ENCODE data around the gene STMN3.
"Not testable (repeated sequence)": the region's sequence is repeated elsewhere in the genome, so short reads cannot be mapped to it uniquely, and the experiment has no call there.

The STMN3 gene

DNA sequence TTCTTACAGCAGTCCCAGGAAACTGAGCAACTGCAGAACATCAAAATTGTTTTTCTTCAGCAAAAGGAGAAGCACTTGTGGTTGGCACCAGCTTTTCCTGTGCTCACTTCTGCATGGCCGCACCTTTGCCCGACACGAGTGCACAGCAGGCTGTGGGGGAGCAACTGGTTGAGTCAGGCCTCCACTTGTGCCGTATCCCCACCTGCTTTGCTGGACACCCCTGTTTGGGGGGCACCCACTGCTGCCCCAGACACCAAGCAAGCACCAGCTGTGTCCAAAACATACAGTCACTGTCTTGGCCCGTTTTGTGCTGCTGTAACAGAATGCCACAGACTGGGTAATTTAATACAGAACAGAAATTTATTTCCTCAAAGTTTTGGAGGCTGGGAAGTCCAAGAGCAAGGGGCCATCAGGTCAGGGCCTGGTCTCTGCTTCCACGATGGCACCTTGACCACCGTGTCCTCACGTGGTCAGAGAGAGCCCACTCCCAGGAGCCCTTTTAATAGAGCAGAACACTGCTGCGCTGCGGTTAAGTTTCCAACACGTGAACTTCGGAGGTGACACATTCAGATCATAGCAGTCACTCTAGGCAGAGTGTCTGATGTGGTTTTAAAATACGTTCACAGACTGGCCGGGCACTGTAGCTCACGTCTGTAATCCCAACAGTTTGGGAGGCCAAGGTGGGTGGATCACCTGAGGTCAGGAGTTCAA is 17.6 kb downstream of the STMN3 start:
- no peak for DNase-seq (ENCODE audit: low spot score)

DNA sequence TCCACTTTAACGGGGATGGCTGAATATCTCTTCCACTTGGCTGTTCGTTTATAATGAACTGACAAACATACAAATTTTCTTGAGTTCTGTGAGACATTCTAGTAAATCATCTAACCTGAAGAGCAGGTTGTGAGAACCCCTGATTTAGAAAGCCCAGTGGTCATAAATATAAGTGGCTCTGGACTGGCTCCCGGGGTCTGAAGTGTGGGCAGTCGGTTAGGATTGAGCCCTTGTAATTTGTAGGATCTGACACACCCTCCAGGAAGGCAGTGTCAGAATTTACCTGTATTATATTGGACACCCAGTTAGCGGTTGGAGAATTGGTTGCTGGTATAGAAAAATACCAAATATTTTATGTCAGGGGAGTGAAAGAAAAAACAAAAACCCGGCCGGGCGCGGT is 19.5 kb downstream of the STMN3 start:
- no peak for DNase-seq (ENCODE audit: low spot score)

DNA sequence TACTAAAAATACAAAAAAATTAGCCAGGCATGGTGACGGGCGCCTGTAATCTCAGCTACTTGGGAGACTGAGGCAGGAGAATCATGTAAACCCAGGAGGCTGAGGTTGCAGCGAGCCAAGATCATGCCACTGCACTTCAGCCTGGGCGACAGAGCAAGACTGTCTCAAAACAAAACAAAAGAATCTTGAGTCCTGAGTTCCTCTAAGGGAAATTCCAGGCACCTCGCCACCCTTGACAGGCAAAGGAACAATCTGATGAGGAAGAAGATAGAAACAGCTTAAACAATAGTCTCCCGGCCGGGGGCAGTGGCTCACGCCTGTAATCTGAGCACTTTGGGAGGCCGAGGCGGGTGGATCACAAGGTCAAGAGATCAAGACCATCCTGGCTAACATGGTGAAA is 21.8 kb downstream of the STMN3 start:
- not testable (repeated sequence) for DNase-seq (ENCODE audit: low spot score)

DNA sequence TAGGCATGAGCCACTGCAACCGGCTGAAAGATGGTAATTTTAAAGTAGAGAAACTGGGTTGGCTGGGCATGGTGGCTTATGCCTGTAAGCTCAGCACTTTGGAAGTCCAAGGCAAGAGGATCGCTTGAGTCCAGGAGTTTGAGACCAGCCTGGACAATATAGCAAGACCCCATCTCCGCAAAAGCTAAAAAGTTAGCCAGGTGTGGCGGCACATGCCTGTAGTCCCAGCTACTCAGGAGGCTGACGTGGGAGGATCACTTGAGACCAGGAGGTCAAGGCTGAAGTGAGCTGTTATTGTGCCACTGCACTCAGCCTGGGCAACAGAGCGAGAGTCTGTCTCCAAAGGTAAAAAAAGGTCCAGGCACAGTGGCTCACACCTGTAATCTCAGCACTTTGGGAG is 22.3 kb downstream of the STMN3 start:
- DNase-seq (ENCODE audit: low spot score): not testable (repeated sequence)

DNA sequence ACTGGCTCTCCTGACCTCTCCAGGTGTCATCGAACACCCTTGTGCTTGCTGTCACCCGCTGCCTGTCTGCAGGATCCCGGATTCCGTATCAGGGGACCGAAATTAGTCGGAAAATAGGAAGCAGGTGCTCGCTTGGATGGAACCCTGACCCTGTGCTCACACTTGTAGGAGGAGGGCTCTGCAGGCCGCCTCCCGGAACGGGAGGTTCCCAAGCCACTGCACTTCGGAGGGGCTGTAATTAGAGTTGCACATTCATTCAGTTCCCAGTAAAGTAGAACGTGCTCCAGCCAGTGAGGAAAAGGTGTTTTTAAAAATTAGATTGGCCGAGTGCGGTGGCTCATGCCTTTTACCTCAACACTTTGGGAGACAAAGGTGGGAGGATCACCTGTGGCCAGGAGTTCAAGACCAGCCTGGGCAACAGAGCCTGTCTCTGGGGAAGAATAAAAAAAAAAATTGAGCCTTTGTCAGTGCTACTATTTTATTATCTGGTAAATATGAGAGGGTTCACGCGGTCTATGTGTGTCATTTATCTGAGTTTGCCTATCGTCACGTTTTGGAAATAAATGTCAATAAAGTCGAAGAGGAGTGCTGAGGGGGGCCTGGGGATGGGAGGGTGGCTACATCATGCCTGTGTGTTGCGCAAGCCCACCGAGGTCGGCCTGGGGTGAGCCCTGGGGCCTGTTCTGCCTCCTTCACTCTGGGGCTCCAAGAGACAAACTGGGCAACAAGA is 24.8 kb downstream of the STMN3 start:
- peak; percentile 70 for DNase-seq (ENCODE audit: low spot score)

DNA sequence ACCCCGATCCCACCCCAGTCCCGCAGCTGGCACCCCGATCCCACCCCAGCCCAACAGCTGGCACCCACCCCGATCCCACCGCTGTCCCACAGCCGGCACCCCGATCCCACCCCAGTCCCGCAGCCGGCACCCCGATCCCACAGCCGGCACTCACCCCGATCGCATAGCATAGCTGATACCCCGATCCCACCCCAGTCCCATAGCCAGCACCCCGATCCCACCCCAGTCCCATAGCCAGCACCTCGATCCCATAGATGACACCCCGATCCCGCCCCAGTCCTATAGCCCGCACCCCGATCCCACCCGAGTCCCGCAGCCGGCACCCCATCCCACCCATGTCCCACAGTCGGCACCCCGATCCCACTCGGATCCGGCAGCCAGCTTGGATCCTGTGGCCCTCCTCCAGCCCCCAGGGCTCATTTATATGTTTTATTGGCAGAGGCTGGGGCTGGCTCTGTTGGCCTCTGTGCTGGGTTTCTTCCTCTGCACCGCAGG is 25.4 kb downstream of the STMN3 start:
- no peak for DNase-seq (ENCODE audit: low spot score)

DNA sequence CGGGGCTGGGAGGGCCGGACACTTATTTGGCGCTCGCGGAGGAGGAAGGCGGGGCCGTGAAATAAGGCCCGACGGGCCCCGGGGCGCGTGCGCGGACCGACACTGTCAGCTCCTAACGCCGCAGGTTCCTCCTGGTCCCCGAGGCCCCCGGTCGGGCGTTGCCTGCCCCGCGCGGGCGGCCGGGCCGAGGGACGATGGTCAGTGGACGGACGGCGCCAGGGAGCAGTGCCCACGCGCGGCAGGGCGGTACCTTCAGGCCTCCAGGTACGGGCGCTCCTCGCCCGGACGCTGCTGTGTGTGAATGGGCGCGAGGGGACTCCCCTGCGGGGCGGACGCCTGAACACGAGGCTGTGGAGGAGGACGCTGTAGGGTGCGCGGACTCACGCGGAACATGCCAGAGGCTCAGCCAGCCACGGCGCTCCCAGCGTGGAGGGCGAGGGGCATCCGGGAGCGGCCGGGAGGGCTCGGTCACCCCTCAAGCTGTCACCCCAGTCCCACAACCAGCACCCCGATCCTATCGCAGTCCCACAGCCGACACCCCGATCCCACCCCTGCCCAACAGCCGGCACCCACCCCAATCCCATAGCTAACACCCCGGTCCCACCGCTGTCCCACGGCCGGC is 26.0 kb downstream of the STMN3 start:
- peak; percentile 99 for DNase-seq (ENCODE audit: low spot score)

DNA sequence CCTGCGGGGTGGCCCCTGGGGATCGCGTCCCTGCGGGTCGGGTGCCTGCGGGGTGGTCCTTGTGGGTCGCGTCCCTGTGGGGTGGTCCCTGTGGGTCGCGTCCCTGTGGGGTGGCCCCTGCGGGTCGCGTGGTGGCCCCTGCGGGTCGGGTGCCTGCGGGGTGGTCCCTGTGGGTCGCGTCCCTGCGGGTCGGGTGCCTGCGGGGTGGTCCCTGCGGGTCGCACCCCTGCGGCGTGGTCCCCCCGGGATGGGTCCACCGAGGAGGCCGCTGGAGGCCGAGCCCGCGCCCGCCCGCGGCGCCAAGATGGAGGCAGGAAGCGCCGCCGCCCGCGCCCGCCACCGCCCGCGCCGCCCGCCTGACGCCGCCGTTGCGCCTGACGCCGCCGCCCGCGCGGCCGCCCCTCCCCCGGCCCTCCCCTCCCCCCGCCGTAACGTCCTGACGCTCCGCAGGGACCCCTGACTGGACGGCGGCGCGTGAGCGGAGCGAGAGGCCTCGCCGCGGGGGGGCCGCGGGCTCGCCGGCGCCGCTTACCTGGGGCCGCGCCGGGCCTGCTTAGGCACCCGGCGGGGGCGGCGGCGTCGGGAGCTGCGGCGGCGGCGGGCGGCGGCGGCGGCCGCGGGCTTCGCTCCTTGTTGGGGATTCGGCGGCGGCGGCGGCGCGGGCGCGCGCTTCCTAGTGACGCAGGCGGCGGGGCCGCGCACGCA is 26.6 kb downstream of the STMN3 start, which contains the start of gene GMEB2:
Gene GMEB2, minus strand, starts transcription at position 678 of the 705 bp plus-strand sequence. CDS start 7,704 bp downstream, outside the sequence.
- DNase-seq (ENCODE audit: low spot score): peak; percentile 91

DNA sequence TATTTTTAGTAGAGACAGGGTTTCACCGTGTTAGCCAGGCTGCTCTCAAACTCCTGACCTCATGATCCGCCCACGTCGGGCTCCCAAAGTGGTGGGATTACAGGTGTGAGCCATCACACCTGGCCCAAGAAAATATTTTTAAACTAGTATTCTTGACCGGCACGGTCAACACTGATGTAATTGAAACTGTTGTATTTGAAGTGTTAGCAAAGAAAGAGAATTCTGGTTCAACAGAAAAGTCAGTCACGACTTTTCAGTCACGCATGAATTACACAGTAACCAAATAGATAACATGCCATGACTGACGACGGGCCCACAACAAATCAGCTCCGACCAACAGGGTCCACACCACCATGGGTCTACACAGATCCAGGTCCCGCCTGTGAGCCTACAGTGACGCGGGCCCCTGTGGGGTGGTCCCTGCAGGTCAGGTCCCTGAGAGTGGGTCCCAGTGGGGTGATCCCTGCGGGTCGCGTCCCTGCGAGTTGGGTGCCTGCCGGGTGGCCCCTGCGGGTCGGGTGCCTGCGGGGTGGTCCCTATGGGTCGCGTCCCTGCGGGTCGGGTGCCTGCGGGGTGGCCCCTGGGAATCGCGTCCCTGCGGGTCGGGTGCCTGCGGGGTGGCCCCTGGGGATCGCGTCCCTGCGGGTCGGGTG is 27.3 kb downstream of the STMN3 start:
- DNase-seq (ENCODE audit: low spot score): peak; percentile 38

DNA sequence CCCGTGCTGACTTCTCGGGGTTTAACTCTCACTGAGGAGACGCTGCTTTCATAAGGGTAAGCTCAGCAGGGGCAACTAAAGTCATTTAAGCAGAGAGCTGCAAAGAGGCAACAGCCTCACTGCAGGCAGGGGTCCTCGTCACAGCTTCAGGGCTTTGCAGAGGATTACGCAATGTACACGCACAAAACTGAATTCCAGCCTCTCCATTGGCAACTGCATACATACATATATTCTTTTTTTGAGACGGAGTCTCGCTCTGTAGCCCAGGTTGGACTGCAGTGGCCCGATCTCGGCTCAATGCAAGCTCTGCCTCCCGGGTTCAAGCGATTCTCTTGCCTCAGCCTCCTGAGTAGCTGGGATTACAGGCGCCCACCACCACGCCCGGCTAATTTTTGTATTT is 28.7 kb downstream of the STMN3 start:
- DNase-seq (ENCODE audit: low spot score): no peak

DNA sequence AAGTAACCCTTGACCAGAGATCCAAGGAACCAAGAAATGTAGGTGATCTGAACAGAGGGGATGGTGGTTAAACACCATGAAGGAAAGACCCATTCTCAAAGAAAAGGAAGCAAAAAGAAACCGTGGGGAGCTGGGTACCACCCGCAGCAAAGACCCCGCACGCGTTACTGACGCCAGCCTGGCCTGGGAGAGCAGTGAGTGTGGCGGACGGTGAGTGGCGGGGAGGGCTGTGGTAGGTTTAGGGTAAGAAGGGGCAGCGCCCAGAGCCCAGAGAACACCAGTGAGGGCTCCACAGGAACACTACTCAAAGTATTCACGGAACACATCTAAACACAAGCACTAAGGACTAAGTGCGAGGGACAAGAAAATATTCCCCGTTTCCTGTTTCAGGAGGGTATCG is 30.5 kb downstream of the STMN3 start:
- no peak for DNase-seq (ENCODE audit: low spot score)

DNA sequence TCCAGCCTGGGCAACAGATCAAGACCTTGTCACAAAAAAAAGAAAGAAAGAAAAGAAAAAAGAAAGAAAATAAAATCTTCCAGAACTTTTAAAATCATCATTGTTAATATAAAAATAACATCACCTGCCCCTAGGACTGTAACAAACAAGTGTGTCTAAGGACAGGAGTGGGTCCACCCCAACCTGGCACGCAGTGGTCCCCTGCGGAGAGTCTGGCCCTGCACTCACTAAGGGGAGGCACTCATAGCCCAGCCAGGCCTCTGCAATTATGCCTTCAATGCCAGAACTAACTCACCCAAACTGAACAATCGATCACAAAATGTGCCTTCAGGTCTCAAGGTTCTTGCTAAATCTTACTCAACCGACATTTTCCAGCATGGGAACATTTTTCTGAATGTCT is 31.1 kb downstream of the STMN3 start:
- no peak for DNase-seq (ENCODE audit: low spot score)

DNA sequence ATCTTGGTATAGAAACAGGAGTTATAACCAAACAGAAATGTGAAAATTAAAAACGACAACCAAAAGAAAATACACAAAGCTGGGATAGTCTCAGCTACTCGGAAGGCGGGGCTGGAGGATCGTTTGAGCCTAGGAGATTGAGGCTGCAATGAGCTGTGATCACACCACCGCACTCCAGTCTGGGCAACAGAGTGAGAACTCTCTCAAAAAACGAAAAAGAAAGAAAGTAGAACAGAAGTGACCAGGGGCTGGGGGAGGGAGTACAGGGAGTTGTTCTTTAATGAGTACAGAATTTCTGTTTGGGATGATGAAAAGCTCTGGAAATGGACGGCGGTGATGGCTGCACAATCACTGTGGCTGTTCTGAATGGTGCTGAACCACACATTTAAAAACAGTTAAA is 32.2 kb downstream of the STMN3 start:
- no peak for DNase-seq (ENCODE audit: low spot score)

DNA sequence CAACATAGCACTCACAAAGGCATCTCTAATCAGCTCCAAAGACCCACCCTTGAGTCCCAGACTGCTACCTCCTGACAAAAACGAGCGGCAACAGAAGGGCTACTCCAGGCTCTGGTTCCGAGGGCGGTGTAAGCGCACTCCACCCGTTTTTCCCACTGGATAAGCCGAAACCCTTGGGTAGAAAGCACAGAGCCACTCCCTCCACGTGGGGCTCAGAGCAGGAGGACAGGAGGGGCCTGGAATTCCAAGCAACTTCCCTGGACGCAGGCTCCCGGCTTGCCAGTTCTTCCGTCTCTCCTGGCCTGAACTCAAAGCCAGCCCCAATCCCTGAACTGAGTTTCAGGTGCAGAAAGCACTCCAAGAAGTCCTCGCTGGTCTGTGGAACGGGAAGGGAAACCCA is 33.7 kb downstream of the STMN3 start:
- DNase-seq (ENCODE audit: low spot score): no peak

DNA sequence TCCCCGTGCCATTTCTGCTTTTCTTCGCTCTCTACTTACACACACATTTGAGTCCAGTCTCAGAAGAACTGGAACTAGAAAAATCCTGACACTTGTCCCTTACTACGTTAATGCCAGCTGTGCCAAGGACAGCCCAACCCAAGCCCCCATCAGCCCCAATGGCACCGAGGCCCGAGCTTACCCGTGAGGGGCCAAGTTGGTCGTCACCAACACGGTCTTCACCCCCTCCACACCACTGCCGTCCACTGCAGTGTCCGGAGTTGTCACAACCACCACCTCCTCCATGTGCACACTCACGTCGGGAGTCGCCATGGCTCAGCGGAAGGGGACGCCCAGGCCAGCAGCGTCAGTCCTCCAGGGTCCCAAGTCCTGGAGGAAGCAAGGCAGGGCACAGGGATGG is 34.1 kb downstream of the STMN3 start:
- no peak for DNase-seq (ENCODE audit: low spot score)

DNA sequence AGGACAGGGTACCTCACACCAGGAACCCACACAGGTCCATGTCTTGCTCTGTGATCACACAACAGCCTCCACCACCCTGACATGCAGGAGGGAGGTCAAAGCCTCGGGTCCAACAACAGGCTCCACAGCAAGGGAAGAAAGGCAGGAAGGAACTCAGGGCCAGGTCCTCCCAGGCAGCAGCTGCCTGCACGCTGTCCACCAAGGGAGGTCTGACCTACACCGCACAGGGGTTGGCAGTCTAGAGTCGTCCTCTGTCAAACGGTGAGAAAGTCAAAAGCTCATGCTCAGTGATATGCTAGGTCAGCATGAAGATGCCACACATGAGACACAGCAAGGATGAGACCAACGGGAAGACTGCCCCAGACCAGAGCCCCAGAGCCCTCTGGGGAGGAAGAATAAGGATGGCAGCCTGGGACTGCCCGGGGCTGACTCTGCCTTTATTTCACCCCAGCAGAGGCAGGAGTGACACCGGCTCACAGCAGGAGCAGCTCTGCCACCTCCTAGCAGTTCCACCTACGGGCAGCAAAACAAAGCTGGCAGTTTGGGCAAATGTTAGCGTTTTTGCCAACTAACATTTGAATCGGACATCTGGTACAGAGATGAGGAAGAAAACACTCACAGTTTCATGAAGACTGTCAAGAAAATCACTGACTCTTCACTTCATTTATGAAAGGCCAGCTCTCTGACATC is 34.8 kb downstream of the STMN3 start:
- DNase-seq (ENCODE audit: low spot score): no peak

DNA sequence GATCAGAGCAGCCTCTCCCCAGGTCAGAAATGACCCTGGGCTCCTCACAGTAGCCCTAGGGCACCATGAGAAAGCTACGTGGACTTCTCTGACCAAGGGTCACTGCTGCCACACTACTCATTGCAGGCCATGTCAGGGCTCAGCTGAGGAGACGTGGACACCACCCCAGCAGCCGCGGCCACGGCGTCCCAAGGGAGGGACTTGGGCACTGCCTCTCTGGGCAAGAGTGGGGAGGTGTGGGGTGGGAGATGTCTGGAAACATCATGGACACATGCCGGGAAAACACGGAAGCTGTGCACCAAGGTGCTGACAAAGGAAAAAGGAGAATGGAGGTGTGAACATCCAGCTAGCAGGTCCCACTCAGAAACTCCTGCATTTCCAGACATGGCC is 35.4 kb downstream of the STMN3 start:
- no peak for DNase-seq (ENCODE audit: low spot score)

DNA sequence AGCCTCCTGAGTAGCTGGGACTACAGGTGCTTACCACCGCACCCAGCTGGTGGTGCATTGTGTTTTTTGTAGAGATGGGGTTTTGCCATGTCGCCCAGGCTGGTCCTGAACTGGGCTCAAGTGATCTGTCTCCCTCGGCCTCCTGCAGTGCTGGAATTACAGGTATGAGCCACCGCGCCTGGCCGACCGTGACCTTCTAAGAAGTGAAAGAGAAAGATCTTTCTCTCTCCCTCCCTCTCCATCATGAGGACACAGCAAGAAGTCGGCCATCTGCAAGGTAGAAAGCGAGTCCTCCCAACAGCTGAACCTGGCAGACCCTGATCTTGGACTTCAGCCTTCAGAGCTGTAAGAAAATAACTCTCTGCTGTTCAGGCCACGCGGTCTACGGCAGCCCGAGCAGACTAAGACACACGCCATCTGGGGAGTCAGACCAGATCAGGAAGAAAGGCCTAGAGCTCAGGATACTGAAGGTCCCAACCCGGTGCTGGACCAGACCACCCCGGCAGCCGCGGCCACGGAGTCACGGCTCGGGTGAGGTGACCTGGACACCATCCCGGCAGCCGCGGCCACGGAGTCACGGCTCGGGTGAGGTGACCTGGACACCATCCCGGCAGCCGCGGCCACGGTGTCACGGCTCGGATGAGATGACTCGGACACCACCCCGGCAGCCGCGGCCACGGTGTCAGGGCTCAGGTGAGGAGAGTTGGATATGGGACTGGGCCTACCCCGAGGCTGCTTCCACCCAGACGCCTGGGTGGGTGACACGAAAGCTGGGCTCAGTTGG is 35.9 kb downstream of the STMN3 start:
- DNase-seq (ENCODE audit: low spot score): no peak

DNA sequence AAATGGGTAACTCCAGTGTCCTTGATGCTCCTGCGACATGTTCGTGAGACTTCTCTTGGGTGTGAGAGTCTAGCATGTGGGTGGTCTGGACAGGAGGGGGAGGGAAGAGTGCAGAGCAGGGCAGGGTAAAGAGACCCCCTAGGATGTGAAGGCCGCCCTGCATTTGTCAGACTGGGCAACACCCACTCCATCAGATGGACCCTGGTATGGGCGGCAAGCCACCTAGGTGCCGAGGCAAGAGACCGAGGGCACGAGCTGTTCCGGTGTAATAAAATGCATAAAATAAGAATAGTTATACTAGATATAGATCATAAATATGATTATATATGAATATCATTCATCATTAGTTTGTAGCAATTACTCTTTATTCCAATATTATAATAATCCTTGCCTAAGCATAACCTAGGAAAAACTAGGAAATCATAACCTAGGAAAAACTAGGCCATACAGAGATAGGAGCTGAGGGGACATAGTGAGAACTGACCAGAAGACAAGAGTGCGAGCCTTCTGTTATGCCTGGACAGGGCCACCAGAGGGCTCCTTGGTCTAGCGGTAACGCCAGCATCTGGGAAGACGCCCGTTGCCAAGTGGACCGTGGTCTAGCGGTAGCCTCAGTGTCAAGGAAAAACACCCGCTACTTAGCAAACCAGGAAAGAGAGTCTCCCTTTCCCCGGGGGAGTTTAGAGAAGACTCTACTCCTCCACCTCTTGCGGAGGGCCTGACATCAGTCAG is 39.2 kb downstream of the STMN3 start:
- not testable (repeated sequence) for DNase-seq (ENCODE audit: low spot score)

Data from AG08396 (cell line).